DMS79 treated with DMSO at 0.1 percent for 48 hours (cell line): ENCODE results near the gene POLDIP2.

Experiments
- DNase-seq: peaks from one replicate; lab custom pipeline; 2025; lab: John Stamatoyannopoulos, UW

Gene POLDIP2

GRCh38 chr17:28335201-28335958, 21.9 kb downstream of the POLDIP2 start, which contains the start of the genes IFT20 and TNFAIP1:
Gene IFT20 (minus strand): TSS chr17:28335472. CDS start chr17:28331985, 3,487 bp downstream.
Gene TNFAIP1 (plus strand): TSS chr17:28335761. CDS start chr17:28339522, 3,761 bp downstream.
- DNase-seq, result peak; percentile 98

GRCh38 chr17:28334666-28335200, 22.6 kb downstream of the POLDIP2 start:
- no peak for DNase-seq

DNA sequence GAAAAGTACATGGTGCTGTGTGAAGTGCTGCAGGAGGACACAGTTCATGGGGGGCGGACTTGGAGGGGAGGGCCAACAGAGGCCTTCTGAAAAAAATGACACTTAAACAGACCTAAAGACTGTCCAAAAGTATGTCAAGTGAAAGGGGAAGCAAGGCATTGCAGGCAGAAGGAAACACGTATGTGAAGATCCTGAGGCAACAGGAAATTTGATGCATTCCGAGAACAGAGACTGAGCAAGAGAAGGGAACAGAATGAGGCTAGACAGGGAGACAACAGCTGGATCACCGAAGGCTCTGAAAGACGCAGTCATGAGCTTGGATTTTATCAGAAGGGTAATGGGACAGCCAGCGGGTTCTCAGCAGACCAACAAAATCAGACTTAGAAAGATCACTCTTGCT, 23.2 kb downstream of the POLDIP2 start:
- no peak for DNase-seq

DNA sequence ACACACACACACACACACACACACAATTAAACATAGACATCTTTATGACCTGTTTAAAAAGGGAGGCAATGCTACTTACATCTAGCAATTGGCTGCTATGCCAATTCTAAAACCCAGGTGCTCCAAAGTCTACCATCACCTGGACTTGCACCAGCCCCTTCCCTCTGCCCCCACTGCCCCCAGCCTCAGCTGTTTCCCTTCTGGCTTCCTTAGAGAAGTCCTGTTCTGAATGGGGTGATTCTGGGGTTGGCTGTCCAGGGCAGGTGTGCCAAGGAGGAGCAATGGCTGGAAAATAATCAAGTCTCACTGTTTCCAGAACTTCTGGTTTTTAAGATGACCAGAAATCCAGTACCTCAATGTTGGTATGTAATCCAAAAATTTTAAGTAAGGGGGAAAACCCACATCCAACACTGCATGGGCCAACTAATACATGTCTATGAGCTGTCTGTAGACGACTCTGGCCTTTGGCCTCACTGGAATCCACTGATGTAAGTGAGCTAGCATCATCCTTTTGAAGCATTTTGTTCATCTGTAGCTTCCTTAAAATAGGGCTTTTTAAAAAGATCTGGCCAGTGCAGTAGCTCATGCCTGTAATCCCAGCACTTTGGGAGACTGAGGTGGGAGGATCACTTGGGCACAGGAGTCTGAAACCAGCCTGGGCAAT, 24.1 kb downstream of the POLDIP2 start:
- no peak for DNase-seq

- DNase-seq, result no peak
Observed at GRCh38 chr17:28331891-28332420, 25.4 kb downstream of the POLDIP2 start.

- no peak for DNase-seq
Observed at GRCh38 chr17:28330671-28331070, 26.7 kb downstream of the POLDIP2 start.

DNA sequence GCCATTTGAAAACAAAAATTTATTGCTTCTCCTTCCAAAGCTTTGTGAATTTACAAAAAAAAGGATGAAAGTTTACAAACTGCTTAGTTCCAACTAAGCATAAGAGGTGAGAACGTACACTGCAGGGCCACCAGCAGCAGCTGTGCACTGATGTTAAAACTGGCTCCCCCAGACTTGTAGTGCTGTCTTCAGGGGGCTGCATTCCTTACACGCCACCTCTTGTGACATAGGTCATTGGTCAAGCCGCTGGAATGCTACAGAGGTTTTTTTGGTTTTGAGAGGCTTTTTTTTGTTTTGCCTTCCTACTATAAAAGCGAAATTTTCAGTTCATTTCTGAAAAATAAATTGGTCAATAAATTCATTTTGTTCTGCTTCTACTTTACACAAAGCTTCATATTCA, 29.0 kb downstream of the POLDIP2 start:
- no peak for DNase-seq

GRCh38 chr17:28327709-28328108, 29.6 kb downstream of the POLDIP2 start:
- no peak for DNase-seq

DNA sequence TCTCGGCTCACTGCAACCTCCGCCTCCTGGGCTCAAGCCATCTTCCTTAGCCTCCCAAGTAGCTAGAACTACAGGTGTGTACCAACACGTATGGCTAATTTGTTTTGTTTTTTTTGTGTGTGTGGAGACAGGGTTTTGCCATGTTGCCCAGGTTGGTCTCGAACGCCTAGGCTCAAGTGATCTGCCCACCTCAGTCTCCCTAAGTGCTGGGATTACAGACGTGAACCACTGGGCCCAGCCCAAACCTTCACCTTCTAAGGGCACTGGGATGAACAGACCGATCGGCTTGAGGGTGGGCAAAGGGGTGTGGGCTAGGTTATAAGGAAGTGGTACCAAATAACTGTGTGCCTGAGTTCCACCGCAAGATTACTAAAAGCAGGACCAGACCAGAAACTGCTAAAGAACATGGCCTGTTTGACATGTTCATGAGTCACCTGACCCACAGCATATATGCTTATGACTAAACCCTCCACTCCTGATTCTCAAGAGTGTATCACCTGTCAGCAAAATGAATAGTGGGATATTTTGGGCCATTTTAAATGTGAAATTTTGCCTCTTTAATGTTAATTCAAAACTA, 30.2 kb downstream of the POLDIP2 start:
- DNase-seq, result no peak

DNA sequence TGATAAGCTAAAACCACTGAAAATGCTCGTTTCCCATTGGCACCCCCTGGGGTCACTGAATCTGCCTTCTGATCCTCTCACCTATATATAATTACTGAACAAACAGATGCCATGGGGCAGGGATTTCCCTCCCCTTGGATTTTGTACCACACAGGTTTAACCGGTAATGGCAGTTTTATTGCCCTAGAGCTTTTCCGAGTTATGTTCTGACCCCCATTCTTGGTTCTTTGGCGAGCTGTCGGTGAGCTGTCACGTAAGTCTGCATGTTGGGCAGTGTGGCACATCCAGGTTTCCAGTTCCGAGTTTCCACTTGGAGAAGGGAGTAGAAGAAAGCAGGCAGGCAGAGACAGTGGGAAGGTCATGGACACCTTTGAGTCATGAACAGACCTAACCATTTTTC, 31.2 kb downstream of the POLDIP2 start:
- DNase-seq, result no peak

- no peak for DNase-seq
Observed at GRCh38 chr17:28325211-28325610, 32.1 kb downstream of the POLDIP2 start.

DNA sequence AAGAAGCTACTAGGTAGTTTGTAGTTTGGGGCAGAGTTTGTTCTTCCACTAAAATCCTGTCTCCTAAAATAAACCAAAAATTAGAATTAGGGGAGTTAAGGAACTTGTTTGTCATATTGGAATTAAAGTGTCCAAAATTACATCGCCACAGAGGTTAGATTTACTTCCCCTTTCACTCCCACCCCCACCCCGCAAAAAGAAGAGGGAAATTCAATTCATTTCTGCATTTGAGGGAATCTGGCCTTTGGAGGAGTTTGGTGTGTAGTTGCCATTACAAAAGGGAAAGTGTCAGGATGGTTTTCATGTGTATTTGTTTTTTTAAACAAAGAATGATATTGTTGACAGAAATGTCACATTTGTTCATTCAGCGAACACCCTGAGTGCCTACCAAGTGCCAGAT, 32.5 kb downstream of the POLDIP2 start:
- DNase-seq, result no peak

- no peak for DNase-seq
Observed at GRCh38 chr17:28324267-28324745, 33.0 kb downstream of the POLDIP2 start.

GRCh38 chr17:28320215-28321061, 36.9 kb downstream of the POLDIP2 start:
- DNase-seq, result no peak

DNA sequence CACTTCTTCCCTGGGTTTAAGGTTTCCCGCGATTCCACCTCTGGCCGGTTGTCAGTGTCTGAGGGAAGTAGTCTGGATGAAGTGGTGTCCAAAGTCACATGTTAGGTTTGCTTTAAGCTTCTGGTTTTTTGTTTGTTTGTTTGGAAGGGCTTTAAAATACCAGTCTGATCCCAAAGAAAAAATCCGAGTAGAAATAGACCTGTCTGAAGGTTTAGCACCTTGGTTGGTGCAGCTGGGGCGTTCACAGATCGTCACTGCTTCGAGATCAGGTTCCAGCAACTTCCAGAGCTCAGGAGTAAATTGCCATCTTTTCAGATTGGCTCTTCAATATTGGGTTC, 37.8 kb downstream of the POLDIP2 start:
- peak; percentile 42 for DNase-seq

GRCh38 chr17:28318759-28319597, 38.3 kb downstream of the POLDIP2 start, which contains the start of gene TMEM97:
Gene TMEM97 (plus strand): TSS chr17:28319200. CDS start chr17:28319240, 40 bp downstream.
- DNase-seq, result peak; percentile 96

DNA sequence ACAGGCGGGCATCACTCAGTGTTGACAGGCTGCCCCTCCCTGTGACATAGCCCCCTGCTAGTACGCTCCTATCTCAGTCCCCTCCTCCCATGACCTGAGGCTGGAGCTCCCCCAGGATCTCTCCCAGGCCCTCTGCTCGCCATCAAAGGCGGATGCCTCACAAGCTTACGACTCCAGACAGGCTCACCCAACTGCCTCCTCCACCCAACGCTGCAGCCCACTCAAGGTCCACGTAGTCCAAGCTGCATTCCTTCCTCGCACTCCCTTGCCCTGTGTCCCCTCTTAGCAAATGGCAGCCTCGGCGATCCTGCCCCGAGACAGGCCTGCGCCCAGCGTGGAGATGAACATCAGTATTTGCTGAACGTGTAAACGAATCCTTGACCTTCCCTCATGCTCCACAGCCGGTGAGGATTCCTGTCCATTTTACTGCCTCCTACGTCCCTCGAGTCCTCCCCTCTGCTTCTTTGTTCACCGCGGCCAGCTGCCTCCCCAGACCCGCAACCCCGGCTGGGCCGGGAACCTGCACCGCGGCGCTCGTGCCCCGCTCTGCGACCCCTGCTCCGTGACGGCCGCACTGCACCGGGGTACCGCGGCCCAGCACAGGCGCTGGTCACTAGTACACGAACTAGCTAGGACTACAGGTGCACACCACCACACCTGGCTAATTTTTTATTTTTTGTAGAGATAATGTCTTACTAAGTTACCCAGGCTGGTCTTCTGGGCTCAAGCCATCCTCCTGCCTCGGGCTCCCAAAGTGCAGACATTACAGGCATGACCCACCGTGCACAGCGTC, 39.2 kb downstream of the POLDIP2 start:
- no peak for DNase-seq

DNA sequence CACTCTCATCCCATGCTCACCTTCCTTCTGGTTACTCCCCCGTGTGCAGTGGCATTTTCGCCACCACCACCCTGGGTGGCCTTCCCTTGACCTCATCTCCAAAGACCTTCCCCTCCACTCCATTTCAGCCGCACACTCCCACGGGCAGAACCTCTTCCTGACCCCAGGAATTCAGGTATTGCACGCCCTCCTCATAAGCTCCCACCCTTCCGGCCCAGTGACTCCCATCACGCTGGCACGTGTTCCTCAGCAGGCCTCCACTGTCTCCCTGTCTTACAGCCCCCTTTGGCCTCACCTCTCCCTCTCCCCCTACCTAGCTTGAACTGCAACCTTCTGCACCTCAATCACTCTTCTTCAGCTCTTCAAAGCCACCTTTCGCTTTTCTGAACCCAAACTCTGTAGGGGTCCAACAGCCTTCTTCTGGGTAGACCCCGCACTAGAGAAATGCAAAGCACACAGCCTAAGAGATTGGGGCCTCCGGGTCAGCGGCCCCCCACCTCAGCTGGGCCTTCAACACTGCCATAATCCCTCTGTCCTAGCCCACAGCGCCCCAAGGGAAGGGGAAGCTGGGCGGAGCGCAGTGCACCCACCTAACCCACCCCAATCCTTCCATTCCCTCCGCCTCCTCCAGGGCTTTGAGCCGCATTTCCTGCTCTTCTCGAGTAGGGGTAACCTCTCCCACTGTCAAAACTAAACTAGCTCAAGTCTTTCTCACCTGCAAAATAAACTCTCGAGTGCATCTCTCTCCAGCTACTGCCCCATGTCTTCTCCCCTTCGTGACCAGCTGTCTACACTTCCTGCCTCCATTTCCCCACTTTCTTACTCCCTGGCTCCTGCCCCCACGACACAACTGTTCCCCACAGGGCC, 40.0 kb downstream of the POLDIP2 start:
- DNase-seq, result no peak
